ENCODE results near the gene DIS3L2. TPM values are rescaled to one million over a fixed set of nuclear protein-coding genes. Genes with fewer than 3 reads are reported as not detected.

Gene DIS3L2
- total RNA-seq, 6 donors from 2014 or later: 31.2 to 98.5 (median 50.3) TPM

- Histone ChIP-seq H3K27me3 (no peaks in the 10 kb centered on the region), H3K27ac (no peak overlapping the region), H3K9me3 (no peaks in the 10 kb centered on the region), H3K36me3 (peaks cover 0 to 28% (median 12%) of the 10 kb centered on the region in 4 donors), H3K4me1 (no peaks in the 10 kb centered on the region), H3K4me3 (no peak overlapping the region)
- WGBS, 2 donors: 54 to 60% methylated on average over 4 of the region's 4 CpGs
- no peak for TF ChIP-seq POLR2AphosphoS5 (IDR thresholded peaks at IDR 0.05)
- no peak for TF ChIP-seq EP300 (IDR thresholded peaks at IDR 0.05)
- TF ChIP-seq POLR2A (IDR thresholded peaks at IDR 0.05): no peak
- TF ChIP-seq CTCF (IDR thresholded peaks at IDR 0.05): no peak
- DNase-seq (no peak), ATAC-seq (ENCODE audit: low FRiP score in 2 of 2) (no peak)
Observed at GRCh38 chr2:232129483-232129882, 168.0 kb downstream of the DIS3L2 start.

DNA sequence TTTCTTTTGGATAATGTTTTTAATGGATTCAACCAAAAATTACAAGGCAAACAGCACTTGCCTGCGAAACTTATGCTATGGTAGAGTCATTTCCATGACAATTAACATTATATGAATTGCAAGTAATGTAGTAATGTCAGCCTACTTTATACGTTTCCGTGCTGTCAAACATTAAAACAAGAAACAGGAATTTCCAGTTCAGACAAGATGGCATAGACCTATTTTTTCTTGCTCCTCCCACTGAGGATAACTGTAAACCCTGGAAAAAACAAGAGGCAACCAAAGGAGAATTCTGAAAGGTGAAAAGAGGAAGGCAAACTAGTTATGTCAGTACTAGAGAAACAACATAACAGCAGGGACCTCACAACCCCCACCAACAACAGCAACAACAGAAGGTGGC is 170.7 kb downstream of the DIS3L2 start:
- Histone ChIP-seq H3K4me1 (no peaks in the 10 kb centered on the region), H3K27me3 (no peaks in the 10 kb centered on the region), H3K4me3 (no peak overlapping the region), H3K27ac (no peak overlapping the region), H3K36me3 (peaks cover 0 to 28% (median 12%) of the 10 kb centered on the region in 4 donors), H3K9me3 (no peaks in the 10 kb centered on the region)
- DNase-seq (no peak), ATAC-seq (ENCODE audit: low FRiP score in 2 of 2) (no peak)
- WGBS, 2 donors: 82 to 87% methylated on average over 3 of the region's 3 CpGs
- TF ChIP-seq POLR2A (IDR thresholded peaks at IDR 0.05) (no peak), CTCF (IDR thresholded peaks at IDR 0.05) (no peak), POLR2AphosphoS5 (IDR thresholded peaks at IDR 0.05) (no peak), EP300 (IDR thresholded peaks at IDR 0.05) (no peak)

DNA sequence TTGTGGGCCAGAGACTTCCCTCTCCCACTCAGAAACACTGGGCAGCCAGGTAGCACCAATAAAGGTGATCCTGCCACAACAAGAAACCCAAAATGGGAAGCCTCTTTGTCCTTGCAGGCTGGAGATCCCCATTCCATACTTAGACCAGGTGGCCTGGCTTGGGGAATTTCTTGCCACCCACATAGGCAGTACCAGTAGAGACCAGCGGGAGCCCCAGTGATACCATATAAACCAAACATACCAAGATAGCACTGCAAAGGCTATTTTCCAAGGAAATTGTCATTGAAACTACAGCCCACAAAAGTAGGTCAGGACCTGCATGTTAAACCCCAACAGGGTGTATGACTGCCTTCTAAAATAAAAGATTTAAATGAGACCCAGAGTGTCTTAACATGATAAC is 171.6 kb downstream of the DIS3L2 start:
- H3K27me3 ChIP-seq: no peaks in the 10 kb centered on the region
- ATAC-seq (ENCODE audit: low FRiP score in 2 of 2) (no peak), DNase-seq (no peak)
- 88 to 100% methylated on average over 1 of the region's 1 CpG for WGBS, 2 donors
- peaks cover 0 to 26% (median 12%) of the 10 kb centered on the region in 4 donors for H3K36me3 ChIP-seq
- no peak overlapping the region for H3K4me3 ChIP-seq
- H3K27ac ChIP-seq: no peak overlapping the region
- H3K4me1 ChIP-seq: no peaks in the 10 kb centered on the region
- H3K9me3 ChIP-seq: no peaks in the 10 kb centered on the region
- TF ChIP-seq CTCF (IDR thresholded peaks at IDR 0.05) (no peak), EP300 (IDR thresholded peaks at IDR 0.05) (no peak), POLR2AphosphoS5 (IDR thresholded peaks at IDR 0.05) (no peak), POLR2A (IDR thresholded peaks at IDR 0.05) (no peak)

- Histone ChIP-seq H3K36me3 (peaks cover 0 to 26% (median 12%) of the 10 kb centered on the region in 4 donors), H3K9me3 (no peaks in the 10 kb centered on the region), H3K27me3 (no peaks in the 10 kb centered on the region), H3K4me3 (no peak overlapping the region), H3K27ac (no peak overlapping the region), H3K4me1 (no peaks in the 10 kb centered on the region)
- TF ChIP-seq POLR2AphosphoS5 (IDR thresholded peaks at IDR 0.05) (no peak), EP300 (IDR thresholded peaks at IDR 0.05) (no peak), CTCF (IDR thresholded peaks at IDR 0.05) (no peak), POLR2A (IDR thresholded peaks at IDR 0.05) (no peak)
- DNase-seq (no peak), ATAC-seq (ENCODE audit: low FRiP score in 2 of 2) (no peak)
- 85 to 86% methylated on average over 4 of the region's 4 CpGs for WGBS, 2 donors
Observed at GRCh38 chr2:232134939-232135338, 173.4 kb downstream of the DIS3L2 start.

GRCh38 chr2:232137356-232138147 is 176.0 kb downstream of the DIS3L2 start:
- ATAC-seq (ENCODE audit: low FRiP score in 2 of 2): no peak
- 25 to 38% methylated on average over 3 of the region's 3 CpGs for WGBS, 2 donors

More at GRCh38 chr2:232137356-232138147, 176.0 kb downstream of the DIS3L2 start:
- Histone ChIP-seq H3K9me3 (no peaks in the 10 kb centered on the region), H3K27me3 (no peaks in the 10 kb centered on the region), H3K4me3 (no peak overlapping the region), H3K36me3 (peaks cover 0 to 8% (median 4%) of the 10 kb centered on the region in 4 donors), H3K4me1 (no peaks in the 10 kb centered on the region), H3K27ac (no peak overlapping the region)
- DNase-seq: no peak
- TF ChIP-seq CTCF (IDR thresholded peaks at IDR 0.05) (no peak), EP300 (IDR thresholded peaks at IDR 0.05) (no peak), POLR2A (IDR thresholded peaks at IDR 0.05) (no peak), POLR2AphosphoS5 (IDR thresholded peaks at IDR 0.05) (no peak)
